GM21723 (cell line): Measurements from ENCODE around the gene SPATA25.
A peak's percentile ranks its signal among the peaks of the same experiment; 100 is the strongest.

ENCODE experiments used
- ATAC-seq: cut with Tn5 transposase; IDR thresholded peaks from one replicate; pipeline ENCODE4 v1.9.1; 2021; ENCODE audit warnings: mild to moderate bottlenecking, moderate library complexity; ENCODE audit not compliant: unreplicated experiment

SPATA25 gene

DNA sequence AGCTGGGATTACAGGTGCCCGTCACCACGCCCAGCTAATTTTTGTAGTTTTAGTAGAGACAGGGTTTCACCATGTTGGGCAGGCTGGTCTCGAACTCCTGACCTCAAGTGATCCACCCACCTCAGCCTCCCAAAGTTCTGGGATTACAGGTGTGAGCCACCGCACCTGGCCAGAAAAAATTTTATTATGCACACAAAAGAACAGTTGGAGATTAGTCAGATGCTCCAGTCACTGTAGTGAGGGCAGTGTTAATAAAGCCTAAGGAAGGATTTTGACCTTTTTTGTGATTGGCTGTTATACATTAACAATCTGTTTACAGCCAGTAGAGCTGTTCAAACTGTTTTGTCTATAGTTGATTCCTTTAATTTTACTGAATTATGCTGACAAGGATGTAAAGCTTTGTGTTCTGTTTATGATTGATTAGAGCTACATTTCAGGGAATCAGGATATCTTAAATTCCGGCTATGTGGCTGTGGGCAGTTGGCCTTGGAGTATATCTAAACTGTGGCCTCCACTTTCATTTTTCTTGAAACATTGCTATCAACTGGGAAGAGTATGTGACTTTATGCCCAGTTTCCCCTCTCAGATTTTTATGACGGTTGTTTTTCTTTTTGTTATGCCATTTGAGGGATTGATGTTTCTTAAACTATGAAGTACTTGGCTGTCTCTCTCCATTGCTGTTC, 20.1 kb downstream of the SPATA25 start:
- ATAC-seq, result no peak

DNA sequence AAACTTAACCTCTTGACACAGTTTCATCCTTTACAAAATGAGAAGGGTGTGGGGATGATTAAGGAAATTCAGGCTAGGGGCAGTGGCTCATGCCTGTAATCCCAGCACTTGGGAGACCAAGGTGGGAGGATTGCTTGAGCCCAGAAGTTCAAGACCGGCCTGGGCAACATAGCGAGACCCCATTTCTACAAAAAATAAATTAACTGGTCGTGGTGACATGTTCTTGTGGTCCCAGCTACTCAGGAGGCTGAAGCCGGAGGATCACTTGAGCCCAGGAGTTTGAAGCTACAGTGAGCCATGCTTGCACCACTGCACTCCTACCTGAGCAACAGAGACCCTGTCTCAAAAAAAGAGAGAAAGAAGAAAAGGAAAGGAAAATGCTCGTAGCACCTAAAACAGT, 21.0 kb downstream of the SPATA25 start:
- no peak for ATAC-seq

DNA sequence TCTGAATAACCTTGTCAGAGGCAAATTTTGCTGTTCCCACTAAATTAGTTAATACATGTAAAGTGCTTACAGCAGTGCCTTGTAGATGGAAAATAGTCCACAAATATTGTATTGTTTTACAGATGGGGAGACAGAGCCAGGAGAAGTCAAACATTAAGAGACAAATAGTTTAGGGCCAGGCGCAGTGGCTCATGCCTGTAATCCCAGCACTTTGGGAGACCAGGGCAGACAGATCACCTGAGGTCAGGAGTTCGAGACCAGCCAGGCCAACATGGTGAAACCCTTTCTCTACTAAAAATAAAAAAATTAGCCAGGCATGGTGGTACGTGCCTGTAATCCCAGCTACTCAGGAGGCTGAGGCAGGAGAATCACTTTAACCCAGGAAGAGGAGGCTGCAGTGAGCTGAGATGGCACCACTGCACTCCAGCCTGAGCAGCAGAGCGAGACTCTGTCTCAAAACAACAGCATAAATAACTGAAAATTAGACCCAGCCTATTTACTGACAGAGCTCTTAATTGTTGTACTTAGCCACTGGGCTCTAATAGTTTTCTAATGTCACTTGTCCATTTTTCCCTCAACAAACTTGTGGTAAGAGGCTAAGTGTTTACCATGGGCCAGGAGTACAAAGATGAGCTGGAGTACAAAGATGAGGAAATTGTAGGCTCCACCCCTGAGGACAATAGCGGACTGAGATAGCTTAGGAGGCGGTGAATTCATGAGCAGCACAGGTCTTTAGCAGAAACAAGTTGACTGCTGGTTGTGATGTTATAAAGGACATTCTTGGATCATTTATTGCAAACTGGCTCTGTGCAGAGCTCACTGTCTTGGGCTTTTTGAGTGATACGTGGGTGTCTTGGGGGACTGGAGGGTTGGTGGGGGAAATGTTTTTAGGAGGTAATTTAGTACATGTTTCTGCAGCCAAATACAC, 23.6 kb downstream of the SPATA25 start:
- no peak for ATAC-seq

DNA sequence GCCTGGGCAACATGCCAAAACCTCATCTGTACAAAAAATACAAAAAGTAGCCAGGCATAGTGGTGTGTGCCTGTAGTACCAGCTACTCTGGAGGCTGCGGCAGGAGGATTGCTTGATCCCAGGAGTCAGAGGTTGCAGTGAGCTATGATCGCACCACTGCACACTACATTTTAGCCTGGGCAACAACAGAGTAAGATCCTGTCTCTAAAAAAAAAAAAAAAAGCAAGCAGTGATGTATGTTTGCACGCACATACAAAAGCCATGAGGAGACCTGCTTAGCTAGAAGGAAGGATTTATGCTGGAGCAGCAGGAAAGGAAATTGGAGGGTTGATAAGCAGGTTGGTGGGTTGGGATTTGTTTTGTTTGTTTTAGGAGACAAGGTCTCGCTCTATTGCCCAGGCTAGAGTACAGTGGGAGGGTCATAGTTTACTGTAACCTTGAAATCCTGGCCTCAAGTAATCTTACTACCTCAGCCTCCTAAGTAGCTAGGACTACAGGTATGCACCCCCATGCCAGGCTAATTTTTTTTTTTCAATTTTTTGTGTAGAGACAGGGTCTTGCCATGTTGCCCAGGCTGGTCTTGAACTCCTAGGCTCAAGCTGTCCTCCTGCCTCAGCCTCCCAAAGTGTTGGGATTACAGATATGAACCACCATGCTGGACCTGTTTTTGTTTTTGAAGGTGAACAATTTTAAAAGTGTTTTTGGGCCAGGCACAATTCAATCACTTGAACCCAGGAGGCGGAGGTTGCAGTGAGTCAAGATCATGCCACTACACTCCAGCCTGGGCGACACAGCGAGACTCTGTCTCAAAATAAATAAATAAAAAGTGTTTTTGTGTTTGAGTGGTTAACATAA, 26.0 kb downstream of the SPATA25 start:
- no peak for ATAC-seq

DNA sequence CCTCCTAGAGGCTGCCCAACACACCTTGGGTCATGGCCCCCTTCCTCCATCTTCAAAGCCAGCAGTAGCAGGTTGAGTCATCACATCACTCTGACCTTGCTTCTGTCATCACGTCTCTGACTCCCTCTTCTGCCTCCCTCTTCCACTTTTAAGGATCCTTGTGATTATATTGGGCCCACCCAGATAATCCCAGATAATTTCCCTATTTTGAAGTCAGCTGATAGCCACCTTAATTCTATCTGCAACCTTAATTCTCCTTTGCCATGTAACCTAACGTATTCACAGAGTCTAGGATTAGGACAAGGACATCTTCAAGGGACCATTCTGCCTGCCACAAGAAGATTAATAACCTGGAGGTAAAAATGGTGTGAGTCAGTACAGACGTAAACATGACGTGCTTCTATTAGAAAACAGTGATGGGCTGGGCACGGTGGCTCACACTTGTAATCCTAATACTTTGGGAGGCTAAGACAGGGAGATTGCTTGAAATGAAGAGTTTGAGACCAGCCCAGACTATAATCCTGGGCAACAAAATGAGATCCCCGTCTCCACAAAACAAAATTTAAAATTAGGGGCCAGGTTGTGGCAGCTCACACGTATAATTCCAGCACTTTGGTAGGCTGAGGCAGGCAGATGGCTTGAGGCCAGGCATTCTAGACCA, 26.7 kb downstream of the SPATA25 start:
- no peak for ATAC-seq

DNA sequence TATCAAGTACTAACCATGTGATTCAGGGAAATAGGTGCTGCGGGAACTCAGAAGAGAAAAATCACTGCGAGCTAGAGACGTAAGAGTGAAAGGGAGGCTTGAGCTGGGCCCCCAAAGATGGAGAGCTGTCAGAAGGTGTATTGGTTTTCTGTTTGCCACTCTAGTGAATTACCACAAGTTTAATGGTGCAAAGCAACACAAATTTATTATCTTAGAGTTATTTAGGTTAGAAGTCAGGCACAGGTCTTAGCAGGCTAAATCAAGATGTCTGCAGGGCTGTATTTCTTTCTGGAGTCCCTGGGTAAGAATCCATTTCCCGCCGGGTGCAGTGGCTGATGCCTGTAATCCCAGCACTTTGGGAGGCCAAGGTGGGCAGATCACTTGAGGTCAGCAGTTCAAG, 27.5 kb downstream of the SPATA25 start:
- ATAC-seq, result no peak

DNA sequence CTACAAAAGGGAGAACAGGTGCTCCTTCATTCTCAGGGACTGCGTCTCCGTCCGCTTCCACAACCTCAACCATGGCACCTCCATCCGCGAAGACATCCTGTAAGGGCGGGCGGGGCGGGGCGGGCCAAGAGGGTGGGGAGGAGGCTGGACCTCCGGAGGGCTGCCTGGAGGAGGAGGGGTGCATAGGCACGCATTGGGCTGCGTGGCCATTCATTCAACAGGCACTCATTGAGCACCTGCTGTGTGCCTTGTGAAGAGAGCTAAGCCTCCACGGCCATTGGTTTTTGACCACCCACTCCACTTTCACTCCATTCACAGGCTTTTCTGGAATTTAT, 29.6 kb downstream of the SPATA25 start:
- ATAC-seq, result peak; percentile 30

DNA sequence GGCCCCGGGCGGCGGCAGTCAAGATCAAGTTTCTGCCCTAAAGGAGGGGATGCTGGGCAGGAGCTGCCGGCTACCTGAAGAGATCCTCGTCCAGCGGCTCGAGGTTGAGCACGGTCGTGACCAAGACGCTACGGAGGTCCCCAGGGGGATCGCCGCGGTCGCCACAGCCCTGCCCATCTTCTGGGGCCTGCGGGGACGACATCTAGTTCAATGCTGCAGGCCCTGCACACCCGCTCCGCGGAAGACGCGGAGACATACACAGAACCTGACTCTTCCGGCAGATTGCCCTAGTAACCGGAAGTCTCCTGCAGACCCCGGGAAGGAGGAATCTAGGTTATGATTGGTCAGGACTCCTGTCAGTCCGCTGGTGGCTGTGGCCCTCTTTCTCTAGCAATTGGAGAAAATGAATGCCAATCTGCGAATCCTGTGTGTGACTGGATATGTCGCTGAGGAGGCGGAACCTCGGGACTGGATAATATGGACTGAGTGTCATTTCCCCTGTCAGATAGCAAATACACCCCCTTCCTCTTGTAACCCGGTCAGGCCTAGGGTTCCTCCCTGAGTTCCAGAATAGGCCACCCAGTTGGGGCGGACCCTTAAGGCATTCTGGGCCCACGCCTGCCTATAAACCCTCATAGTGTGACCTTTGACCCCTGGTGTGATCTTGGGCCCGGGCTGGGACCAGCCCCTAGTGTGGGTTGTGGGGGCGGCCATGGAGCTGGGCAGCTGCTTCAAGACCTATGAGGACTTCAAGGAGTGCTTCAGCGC, 30.1 kb downstream of the SPATA25 start, which contains the start of the genes ACOT8 and ZSWIM3:
TSS of gene ACOT8 (minus strand) at position 279 of the 768 bp plus-strand sequence. CDS start at position 202, 77 bp downstream.
TSS of gene ZSWIM3 (plus strand) at position 501 of the 768 bp plus-strand sequence. CDS start at position 713, 212 bp downstream.
- peak; percentile 93 for ATAC-seq

DNA sequence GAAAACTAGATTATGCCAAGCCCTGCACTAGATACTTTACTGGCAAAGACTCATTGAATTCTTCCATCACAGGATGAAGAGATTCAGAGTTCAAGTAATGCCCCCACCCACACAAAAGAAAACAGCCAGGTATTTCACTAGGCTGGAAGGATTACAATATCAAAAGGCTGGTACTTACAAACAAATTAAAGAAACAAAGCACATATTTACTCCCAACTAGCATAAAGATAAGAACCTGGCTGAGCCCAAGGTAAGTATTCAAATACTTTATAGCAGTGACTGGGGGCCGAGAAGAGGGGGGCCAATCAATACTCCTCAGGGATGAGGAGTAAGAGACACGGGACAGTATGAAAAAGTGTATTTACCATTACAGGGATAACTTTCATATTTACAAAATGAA, 33.9 kb downstream of the SPATA25 start:
- ATAC-seq, result no peak

DNA sequence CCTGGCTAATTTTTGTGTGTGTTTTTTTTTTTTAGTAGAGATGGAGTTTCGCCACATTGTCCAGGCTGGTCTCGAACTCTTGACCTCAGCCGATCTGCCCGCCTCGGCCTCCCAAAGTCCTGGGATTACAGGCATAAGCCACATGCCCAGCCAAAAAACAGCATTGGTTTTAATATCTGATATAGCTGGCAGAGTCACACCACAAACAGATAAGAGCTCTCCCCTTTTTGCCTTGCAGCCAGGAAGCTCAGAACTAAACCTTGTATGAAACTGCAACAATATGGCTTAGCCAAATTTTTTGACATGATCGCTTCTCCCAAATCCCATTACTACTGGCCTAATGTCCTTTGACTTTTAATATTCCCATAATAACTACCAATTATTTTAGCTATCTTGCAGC, 35.1 kb downstream of the SPATA25 start:
- ATAC-seq, result no peak

DNA sequence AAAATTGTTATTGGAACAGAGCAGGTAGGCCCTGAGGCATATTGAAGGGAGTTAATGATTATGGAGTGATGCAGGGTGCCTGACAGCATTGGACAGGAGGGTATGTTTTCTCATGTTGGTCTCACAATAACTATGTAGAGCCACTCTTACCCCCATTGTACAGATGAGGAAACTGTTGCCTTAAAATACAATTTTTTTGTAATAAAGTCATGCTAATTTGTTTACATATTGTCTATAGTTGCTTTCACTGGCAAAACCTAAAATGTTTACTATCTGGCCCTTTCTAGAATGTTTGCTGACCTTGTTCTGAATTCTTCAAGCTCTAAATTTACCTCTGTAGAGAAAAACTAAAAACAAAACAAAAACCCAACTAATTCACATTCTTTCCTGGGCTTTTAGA, 35.9 kb downstream of the SPATA25 start:
- no peak for ATAC-seq

DNA sequence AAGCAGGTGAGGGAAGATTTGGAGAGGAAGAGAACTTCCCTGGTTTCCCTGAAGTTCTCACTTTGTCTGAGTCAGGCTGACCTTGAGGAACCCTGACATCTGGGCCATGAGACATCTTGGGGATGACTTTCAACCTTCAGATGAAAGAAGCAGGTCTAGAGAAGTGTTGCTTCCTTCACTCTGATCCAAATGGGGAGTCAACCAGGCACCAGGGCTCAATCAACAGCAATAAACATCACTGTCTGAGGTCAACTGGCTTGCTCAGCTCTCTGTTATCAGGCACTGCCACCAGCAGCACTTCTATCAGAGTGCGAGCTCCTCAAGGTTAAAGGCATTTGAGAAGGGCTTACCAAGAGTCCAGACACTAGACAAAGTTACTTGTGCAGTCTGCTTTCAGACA, 36.5 kb downstream of the SPATA25 start:
- ATAC-seq, result no peak

DNA sequence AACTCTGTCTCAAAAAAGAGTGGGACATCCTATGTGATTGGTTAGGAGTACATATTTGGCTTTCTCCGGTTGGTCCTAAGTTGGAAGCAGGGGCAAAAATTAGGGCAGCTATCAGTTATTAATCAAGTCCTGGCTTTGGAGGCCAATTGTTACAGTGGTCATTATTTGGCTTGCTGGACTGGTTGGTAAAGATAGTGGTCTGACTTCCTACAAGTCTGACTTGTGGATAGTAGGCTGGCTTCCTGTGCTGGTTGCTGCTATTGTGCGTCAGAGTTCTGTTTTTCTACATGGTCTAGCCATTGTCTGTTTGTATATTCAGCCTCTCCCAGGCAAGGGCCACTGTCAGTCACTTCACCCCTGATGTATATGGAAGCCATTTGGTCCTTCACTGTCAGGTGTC, 37.2 kb downstream of the SPATA25 start:
- no peak for ATAC-seq

DNA sequence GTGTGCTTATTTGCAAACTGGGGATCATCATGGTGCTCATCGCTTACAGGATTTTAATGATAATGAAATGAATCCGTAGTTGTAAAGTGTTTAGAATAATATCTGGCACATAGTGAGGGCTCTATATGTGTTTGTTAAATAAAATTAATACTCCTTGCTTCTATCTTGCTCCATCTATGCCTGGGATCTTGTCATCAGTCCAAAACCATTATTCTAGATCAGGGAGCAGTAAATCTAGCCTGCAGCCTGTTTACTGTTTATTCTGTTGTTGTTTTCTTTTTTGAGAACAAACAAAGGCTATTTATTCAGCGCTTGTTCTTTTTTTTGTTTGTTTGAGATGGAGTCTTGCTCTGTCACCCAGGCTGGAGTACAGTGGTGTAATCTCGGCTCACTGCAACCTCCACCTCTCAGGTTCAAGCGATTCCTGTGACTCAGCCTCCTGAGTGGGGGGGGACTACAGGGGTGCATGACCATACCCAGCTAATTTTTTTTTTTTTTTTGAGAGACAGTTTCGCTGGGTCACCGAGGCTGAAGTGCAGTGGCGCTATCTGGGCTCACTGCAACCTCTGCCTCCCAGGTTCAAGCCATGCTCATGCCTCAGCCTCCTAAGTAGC, 38.3 kb downstream of the SPATA25 start:
- no peak for ATAC-seq

DNA sequence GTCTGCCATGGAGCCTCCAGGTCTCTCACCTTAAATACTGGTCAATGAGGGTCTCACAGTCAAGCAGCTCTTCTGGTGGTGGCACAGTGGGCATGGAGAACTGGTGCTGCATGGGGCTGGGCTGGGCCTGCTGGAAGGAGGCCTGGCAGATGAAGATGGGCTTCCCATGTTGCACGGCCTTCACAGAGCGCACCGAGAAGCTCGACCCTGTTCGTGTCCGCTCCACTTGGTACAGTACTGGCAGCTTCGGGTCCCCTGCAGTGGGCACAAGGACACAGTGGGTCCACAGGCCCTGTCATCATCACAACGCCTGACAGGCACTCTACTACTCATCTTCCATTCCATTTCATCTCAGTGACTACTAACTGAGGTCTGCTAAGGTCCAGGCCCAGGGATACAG, 39.0 kb downstream of the SPATA25 start:
- no peak for ATAC-seq

DNA sequence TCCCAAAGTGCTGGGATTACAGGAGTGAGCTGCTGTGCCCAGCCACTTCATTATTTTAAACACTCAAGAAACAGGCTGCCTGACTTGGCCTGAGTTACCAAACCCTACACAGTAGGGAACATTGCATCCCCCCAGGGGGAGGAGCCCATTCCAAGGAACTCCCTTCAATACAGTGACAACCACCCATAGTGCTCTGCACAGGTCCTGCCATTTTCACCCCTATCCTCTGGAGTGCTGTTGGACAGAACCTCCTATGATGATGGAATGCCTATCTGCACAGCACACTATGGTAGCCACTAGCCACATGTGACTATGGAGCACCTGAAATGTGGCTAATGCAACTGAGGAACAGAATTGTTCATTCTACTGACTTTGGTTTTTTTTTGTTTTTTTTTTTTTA, 42.0 kb downstream of the SPATA25 start:
- no peak for ATAC-seq

DNA sequence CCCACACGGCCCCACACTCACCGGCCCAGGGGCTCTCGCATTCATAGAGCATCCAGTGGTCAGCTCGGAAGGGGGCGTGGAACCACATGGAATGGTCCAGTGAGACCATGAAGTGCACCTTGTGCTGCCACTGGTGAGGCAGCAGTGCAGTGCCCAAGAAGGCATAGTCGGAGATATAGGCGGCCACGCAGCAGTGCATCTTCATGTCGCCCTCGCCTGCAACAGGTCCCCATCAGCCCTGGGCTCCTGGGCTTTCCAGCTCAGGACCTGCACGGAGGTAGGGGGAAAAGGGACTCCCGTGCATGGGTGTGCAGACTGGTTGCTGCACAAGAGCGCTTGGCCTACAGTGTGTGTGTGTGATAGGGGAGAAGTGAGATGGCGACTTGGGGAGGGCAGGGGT, 43.9 kb downstream of the SPATA25 start:
- no peak for ATAC-seq

DNA sequence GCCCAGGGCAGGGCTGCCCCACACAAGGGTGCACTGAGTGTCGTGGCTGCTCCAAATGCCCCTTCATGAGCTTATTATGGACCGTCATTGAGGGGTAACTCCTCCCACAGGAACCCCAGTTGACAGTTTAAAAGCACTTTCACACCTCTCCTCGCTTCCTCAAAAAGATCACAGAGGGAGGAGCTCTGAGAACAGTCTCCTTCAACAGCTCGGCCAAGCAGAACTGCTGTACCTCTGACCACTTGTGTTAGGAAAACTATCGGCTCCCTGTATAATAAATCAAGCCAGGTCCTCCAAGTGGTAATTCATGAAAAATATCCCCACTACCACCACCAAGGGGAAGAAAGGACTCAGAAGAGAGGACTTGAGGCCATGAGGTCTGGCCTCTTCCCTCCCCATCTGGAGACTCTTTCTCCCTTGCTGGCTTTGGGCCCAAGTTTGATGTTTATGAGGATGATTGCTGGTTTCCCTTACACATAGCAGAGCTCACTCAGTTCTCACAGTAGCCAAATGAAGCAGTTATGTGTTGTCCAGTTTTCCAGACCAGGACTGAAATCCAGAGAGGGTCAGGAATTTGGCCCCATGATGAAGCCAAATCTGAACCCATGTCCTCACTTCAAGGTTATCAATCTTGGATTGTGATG, 45.1 kb downstream of the SPATA25 start:
- no peak for ATAC-seq
